Left lung (tissue), 10 donors: ENCODE data around the gene ZNF462. TPM values are rescaled to one million over a fixed set of nuclear protein-coding genes. Genes with fewer than 3 reads are reported as not detected.

Source experiments
- ATAC-seq: fragments of 200-7000 bp; cut with Tn5 transposase; one replicate; pipeline ENCODE4 v1.9.1; 2020; ENCODE audit warnings: moderate library complexity
- DNase-seq, 4 donors: peaks; one replicate each; pipeline ENCODE4 v3.0.0-alpha.2; 2013 to 2020
- H3K27ac ChIP-seq, 2 donors: fragments of 200-600 bp; sonication (generic) in 1 of 2; one replicate each; pipeline versions ENCODE4 v1.5.0 to v1.8.0; 2020 to 2021
- H3K27me3 ChIP-seq, 2 donors: fragments of 200-600 bp; sonication (generic) in 1 of 2; one replicate each; pipeline versions ENCODE4 v1.5.0 to v1.8.0; 2020 to 2021
- H3K36me3 ChIP-seq, 2 donors: fragments of 200-600 bp; sonication (generic) in 1 of 2; one replicate each; pipeline versions ENCODE4 v1.5.0 to v1.8.0; 2020 to 2021
- H3K4me1 ChIP-seq, 2 donors: fragments of 200-600 bp; one replicate each; pipeline ENCODE4 v1.8.0; 2021
- H3K4me3 ChIP-seq, 2 donors: fragments of 200-600 bp; sonication (generic) in 1 of 2; one replicate each; pipeline versions ENCODE4 v1.5.0 to v1.8.0; 2020 to 2021; ENCODE audit warnings: mild to moderate bottlenecking in 1 of 2
- H3K9me3 ChIP-seq, 2 donors: fragments of 200-600 bp; sonication (generic) in 1 of 2; one replicate each; pipeline versions ENCODE4 v1.5.0 to v1.8.0; 2020 to 2021
- intact Hi-C, 2 donors: fragments of 100-400 bp; cut with DNase I; formaldehyde crosslinking; loops; one replicate each; pipeline versions ENCODE4 v1.11.2 to v1.14.2; 2022
- polyA plus RNA-seq, 6 donors: library from polyadenylated mRNA; unstranded; fragments of 120-200 nt; gene quantifications; one replicate each; pipeline ENCODE4 v1.2.1, GENCODE V29; 2013; ENCODE audit not compliant: insufficient read length in 6 of 6
- total RNA-seq, 2 donors: library from RNA; stranded (reverse); fragmentation: NEBNext Ultra II Directional; extraction: Animal tissue kit (Norgen Biotek cat#: 25700); gene quantifications; one replicate each; pipeline ENCODE4 v1.2.1, GENCODE V29; 2021
- TF ChIP-seq, protein P1 (sequence below), 2 donors: fragments of 200-600 bp; sonication (generic) in 1 of 2; IDR thresholded peaks; one replicate each; pipeline versions ENCODE4 v1.5.0 to v1.8.0; 2021; ENCODE audit warnings: antibody characterized with exemption in 2 of 2
- donor health status: DM: no; HTN: yes; CAD: no.
- donor health status: DM: no; HTN: no; CAD: no.

Gene ZNF462
- total and polyA plus RNA-seq, 8 donors, result 26.9 to 41.4 (median 30.8) TPM

DNA sequence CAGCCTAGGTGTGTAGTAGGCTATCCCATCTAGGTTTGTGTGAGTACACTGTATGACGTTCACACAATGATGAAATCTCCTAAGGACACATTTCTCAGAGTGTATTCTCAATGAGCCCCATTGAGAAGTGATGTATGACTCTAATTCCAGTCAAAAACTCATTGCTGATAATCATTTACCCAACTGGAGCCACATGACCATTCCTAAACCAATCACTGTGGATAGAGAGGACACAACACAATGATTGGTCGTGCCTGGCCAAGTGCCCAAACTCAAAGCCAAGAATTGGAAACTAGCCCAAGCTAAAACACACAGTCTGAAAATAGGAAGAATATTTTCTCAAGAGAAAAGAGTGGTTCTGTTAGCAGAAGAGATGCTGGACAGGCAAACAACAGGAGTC, 191.2 kb downstream of the ZNF462 start:
- ATAC-seq (peak; percentile 69), DNase-seq (no peak)
- Histone ChIP-seq H3K4me1 (no peaks in the 10 kb centered on the region), H3K27ac (no peak overlapping the region), H3K4me3 (no peak overlapping the region), H3K27me3 (no peaks in the 10 kb centered on the region), H3K36me3 (no peaks in the 10 kb centered on the region), H3K9me3 (no peaks in the 10 kb centered on the region)
- intact Hi-C loops, result no loop called here
- TF ChIP-seq, protein P1, sequence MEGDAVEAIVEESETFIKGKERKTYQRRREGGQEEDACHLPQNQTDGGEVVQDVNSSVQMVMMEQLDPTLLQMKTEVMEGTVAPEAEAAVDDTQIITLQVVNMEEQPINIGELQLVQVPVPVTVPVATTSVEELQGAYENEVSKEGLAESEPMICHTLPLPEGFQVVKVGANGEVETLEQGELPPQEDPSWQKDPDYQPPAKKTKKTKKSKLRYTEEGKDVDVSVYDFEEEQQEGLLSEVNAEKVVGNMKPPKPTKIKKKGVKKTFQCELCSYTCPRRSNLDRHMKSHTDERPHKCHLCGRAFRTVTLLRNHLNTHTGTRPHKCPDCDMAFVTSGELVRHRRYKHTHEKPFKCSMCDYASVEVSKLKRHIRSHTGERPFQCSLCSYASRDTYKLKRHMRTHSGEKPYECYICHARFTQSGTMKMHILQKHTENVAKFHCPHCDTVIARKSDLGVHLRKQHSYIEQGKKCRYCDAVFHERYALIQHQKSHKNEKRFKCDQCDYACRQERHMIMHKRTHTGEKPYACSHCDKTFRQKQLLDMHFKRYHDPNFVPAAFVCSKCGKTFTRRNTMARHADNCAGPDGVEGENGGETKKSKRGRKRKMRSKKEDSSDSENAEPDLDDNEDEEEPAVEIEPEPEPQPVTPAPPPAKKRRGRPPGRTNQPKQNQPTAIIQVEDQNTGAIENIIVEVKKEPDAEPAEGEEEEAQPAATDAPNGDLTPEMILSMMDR (IDR thresholded peaks at IDR 0.05), result no peak

DNA sequence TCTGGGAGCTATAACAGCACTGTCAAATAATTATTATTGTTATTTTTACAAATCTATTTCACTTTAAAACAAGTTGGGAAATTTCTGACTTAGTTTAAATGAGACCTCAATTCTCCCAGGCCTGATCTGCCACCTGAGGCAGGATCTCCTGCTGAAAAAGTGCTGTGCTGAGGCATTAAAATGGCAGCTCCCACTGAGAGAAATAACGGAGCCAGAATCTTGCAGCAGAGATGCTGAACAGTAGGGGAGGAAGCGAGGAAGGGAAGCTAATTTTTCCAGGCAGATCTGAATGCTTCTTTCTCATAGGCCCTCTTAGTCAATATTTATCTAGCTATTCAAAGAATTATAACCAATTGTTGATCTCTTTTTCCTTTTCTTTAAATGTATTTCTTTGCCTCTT, 196.3 kb downstream of the ZNF462 start:
- Histone ChIP-seq H3K27me3 (no peaks in the 10 kb centered on the region), H3K4me1 (no peaks in the 10 kb centered on the region), H3K9me3 (no peaks in the 10 kb centered on the region), H3K4me3 (no peak overlapping the region), H3K36me3 (no peaks in the 10 kb centered on the region), H3K27ac (no peak overlapping the region)
- no peak for DNase-seq
- TF ChIP-seq, protein P1 (IDR thresholded peaks at IDR 0.05), result no peak
- ATAC-seq, result no peak
- intact Hi-C loops, result no loop called here

DNA sequence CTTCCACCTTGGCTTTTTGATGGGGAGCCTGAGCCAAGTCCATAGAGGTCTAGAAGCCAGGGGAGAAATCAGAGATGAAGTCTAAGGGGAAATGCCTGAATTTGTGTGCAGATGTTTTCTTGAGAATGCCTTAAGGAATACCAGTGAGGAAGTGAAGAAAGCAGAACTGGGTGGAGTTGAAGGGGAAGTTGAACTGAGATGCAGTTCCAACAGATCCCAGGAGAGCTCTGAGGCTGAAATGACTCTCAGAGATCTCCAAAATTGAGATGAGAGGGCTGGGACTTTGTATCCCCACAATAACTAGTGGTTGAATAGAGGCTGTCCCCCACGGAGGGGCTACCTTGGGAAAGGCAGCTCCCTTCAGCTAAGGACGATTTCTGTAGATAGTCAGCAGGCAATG, 197.1 kb downstream of the ZNF462 start:
- Histone ChIP-seq H3K4me3 (no peak overlapping the region), H3K9me3 (no peaks in the 10 kb centered on the region), H3K27ac (no peak overlapping the region), H3K36me3 (no peaks in the 10 kb centered on the region), H3K4me1 (no peaks in the 10 kb centered on the region), H3K27me3 (no peaks in the 10 kb centered on the region)
- no peak for ATAC-seq
- intact Hi-C loops, result no loop called here
- TF ChIP-seq, protein P1 (IDR thresholded peaks at IDR 0.05), result no peak
- DNase-seq, result no peak
